Lower leg skin (tissue), 4 donors: ENCODE data around the gene TYSND1. TPM values are rescaled to one million over a fixed set of nuclear protein-coding genes. Genes with fewer than 3 reads are reported as not detected.

ENCODE experiments used
- DNase-seq, 2 donors: peaks; one replicate each; pipeline ENCODE4 v3.0.0-alpha.2; 2019; ENCODE audit warnings: low spot score in 2 of 2
- H3K4me3 ChIP-seq: fragments of 200-600 bp; sonication (generic); 2 replicates; pipeline ENCODE4 v1.5.1; 2017; ENCODE audit warnings: mild to moderate bottlenecking, low read depth; ENCODE audit not compliant: poor library complexity, severe bottlenecking
- POLR2A ChIP-seq, 2 donors: fragments of 450-650 bp; IDR thresholded peaks; one replicate each; pipeline ENCODE4 v1.6.1; 2016 to 2017; ENCODE audit warnings: antibody characterized with exemption in 2 of 2, mild to moderate bottlenecking in 1 of 2, moderate library complexity in 1 of 2
- WGBS, 2 donors: methylation state at CpG; one replicate each; pipeline ENCODE4 v1.1.5; 2018; 5-methylcytosine and 5-hydroxymethylcytosine counted together
- intact Hi-C: fragments of 100-400 bp; cut with DNase I; formaldehyde crosslinking; loops from one replicate; pipeline ENCODE4 v1.15.0; 2023; ENCODE audit warnings: low total_unique reads
- total RNA-seq, 4 donors: library from RNA; depleted of rRNA; stranded (reverse); fragments of >200 nt; gene quantifications; one replicate each; pipeline ENCODE4 v1.1.0, GENCODE V29; 2016
- TF ChIP-seq, protein P1 (sequence below), 3 donors: fragments of 450-650 bp; IDR thresholded peaks; one replicate each; pipeline ENCODE4 v1.5.1; 2016; ENCODE audit warnings: antibody characterized with exemption in 3 of 3, mild to moderate bottlenecking in 3 of 3, moderate library complexity in 2 of 3

The TYSND1 gene
- total RNA-seq, 4 donors from 2014 or later, result 39.8 to 47.4 (median 45.4) TPM

DNA sequence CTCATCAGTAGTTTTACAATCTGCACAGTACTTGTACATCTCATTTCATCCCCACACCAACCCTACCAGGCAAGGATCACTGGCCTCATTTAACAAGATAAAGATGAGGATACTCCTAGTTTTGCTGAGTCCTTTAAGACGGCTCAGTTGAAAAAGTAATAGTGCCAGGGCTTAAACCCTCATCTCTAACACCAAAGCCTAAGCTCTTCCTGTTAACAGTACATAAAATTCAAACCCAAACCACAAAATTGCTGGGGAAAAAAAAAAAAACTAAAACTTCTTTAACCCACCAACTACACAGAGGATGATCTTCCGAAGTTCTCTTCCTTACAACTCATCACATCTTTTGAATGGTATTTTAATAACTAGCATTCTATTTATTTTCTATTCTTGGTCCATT is 22.5 kb upstream of the TYSND1 start:
- DNase-seq, result no peak
- 22% methylated on average over 2 of the region's 2 CpGs for WGBS, 2 donors
- peak overlapping the region; percentile 67 for H3K4me3 ChIP-seq
- intact Hi-C loops, result no loop called here
- no peak for TF ChIP-seq POLR2A (IDR thresholded peaks at IDR 0.05)
- TF ChIP-seq, protein P1, sequence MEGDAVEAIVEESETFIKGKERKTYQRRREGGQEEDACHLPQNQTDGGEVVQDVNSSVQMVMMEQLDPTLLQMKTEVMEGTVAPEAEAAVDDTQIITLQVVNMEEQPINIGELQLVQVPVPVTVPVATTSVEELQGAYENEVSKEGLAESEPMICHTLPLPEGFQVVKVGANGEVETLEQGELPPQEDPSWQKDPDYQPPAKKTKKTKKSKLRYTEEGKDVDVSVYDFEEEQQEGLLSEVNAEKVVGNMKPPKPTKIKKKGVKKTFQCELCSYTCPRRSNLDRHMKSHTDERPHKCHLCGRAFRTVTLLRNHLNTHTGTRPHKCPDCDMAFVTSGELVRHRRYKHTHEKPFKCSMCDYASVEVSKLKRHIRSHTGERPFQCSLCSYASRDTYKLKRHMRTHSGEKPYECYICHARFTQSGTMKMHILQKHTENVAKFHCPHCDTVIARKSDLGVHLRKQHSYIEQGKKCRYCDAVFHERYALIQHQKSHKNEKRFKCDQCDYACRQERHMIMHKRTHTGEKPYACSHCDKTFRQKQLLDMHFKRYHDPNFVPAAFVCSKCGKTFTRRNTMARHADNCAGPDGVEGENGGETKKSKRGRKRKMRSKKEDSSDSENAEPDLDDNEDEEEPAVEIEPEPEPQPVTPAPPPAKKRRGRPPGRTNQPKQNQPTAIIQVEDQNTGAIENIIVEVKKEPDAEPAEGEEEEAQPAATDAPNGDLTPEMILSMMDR (IDR thresholded peaks at IDR 0.05), result no peak

DNA sequence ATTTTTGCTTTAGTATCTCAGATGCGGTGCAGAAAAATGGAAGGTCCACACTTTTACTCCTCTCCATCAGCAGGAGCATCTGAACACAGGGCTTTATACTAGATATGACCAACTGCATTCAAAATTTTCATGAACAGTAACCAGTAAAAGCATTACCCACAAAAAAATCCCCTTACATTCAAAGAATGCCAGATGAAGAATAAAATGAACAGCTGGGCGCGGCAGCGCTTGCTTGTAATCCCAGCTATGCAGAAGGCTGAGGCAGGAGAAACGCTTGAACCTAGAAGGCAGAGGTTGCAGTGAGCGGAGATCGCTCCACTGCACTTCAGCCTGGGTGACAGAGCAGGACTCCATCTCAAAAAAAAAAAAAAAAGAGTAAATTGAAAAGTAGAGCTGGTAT is 20.7 kb upstream of the TYSND1 start:
- no peak overlapping the region for H3K4me3 ChIP-seq
- no peak for TF ChIP-seq POLR2A (IDR thresholded peaks at IDR 0.05)
- TF ChIP-seq, protein P1 (IDR thresholded peaks at IDR 0.05), result no peak
- DNase-seq, result no peak
- WGBS, 2 donors, result 69 to 75% methylated on average over 7 of the region's 7 CpGs
- intact Hi-C loops, result no loop called here

DNA sequence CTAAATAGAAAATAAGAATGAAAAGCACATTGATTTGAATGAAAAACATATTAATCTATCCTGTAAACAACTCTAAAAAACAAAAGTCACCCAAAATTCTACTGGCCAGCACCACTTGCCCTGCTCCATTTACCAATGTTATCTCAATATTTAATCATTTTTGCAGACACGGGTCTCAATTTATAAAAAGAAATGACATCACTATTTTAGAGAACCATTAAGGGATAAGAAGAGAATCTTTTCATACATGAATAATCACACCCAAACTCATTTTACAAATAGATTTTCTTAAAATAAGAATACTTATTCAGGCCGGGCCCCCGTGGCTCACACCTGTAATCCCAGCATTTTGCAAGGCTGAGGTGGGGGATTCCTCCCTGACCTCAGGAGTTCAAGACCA is 19.9 kb upstream of the TYSND1 start:
- intact Hi-C loops, result no loop called here
- TF ChIP-seq POLR2A (IDR thresholded peaks at IDR 0.05), result no peak
- TF ChIP-seq, protein P1 (IDR thresholded peaks at IDR 0.05), result no peak
- no peak for DNase-seq
- no peak overlapping the region for H3K4me3 ChIP-seq
- 67 to 75% methylated on average over 3 of the region's 3 CpGs for WGBS, 2 donors

DNA sequence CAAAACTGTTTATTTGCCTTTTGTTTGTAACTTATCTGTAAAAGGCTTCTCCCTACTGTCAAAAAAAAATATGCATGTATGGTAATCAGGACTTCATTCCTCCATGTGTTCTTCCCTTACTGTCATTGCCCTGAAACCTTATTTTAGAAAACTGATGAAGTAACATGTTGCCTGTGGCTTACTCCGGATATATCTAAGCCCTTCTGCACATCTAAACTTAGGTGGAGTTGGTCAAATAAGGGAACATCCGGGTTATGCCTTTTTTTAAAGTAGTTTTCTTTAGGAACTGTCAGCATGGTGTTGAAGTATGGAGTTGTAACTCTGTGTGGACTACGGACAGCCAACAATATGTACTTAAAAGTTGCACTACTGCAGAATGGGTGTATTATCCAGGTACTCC is 17.7 kb upstream of the TYSND1 start:
- TF ChIP-seq, protein P1 (IDR thresholded peaks at IDR 0.05), result no peak
- TF ChIP-seq POLR2A (IDR thresholded peaks at IDR 0.05), result no peak
- intact Hi-C loops, result no loop called here
- 59 to 76% methylated on average over 3 of the region's 3 CpGs for WGBS, 2 donors
- no peak overlapping the region for H3K4me3 ChIP-seq
- DNase-seq, result no peak

DNA sequence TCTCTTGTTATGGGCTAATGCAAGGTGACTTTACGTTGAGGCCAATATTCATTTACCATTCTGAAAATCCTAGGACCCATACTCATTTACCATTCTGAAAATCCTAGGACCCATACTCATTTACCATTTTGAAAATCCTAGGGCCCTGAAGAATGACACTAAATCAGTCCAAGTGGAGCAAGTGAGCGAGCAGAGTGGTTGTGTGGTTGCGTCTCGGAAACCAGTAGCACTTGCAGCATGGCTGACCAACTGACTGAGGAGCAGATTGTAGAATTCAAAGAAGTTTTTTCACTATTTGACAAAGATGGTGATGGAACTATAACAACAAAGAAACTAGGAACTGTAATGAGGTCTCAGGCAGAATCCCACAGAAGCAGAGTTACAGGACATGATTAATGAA is 16.9 kb upstream of the TYSND1 start:
- TF ChIP-seq, protein P1 (IDR thresholded peaks at IDR 0.05), result no peak
- TF ChIP-seq POLR2A (IDR thresholded peaks at IDR 0.05), result no peak
- intact Hi-C loops, result no loop called here
- WGBS, 2 donors, result 95% methylated on average over 4 of the region's 4 CpGs
- no peak overlapping the region for H3K4me3 ChIP-seq
- no peak for DNase-seq

DNA sequence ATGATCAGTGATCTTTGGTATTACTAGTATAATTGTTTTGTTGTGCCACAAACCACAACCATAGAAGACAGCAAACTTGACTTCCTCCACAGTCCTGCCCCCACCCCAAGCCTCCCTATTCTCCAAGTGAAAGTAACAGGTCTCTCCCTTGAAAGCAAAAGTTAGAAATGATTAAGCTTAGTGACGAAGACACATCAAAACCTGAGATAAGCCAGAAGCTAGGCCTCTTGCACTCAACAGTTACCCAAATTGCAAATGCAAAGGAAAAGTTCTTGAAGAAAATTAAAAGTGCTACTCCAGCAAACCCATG is 16.3 kb upstream of the TYSND1 start:
- TF ChIP-seq, protein P1 (IDR thresholded peaks at IDR 0.05), result no peak
- no peak for TF ChIP-seq POLR2A (IDR thresholded peaks at IDR 0.05)
- H3K4me3 ChIP-seq, result no peak overlapping the region
- DNase-seq, result no peak
- 75% methylated on average over 1 of the region's 1 CpG for WGBS, 2 donors
- intact Hi-C loops, result no loop called here
